ENCODE measurements around the gene TTLL5. TPM values are rescaled to one million over a fixed set of nuclear protein-coding genes. Genes with fewer than 3 reads are reported as not detected.
A peak's percentile ranks its signal among the peaks of the same experiment; 100 is the strongest.

TTLL5 gene
- polyA plus RNA-seq, 3 donors = 4.2 to 7.2 (median 4.7) TPM

DNA sequence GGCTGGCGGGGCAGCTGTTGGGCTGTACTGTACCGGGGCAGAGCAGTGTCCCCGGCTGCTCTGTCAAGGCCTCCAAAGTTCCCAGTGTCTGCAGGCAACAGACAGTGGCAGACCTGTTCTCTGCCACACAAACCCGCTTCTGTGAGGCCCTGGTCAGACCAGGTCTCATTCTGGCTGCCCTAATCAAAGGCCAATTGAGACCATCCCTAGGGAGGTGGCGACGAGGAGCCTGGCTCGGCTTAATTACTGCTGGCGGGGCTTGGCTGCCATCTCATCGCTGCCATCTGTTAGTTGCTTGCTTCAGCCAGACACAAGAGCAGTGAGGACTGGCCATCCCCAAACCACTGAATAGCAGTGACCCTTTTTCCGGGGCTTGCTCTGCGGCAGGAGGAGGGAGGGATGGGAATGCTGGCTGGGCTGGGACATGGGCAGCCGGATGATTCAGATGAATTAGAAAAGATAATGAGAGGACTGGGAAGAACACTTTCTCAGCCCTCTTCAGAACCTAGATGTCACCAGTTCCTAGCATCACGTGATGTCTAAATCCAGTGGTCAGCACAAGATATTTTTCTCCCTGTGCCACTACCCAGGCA, 24.9 kb upstream of the TTLL5 start:
- 97% methylated on average over 9 of the region's 13 CpGs for WGBS (ENCODE audit: insufficient coverage)
- no peak overlapping the region for H3K4me3 ChIP-seq (replicated peaks in 1 of 3; ENCODE audit: low read depth in 2 of 3, low read length in 3 of 3)
- H3K4me2 ChIP-seq (replicated peaks; ENCODE audit: extremely low read depth, low read length, poor library complexity, severe bottlenecking) = no peak overlapping the region
- intact Hi-C loops (cut with micrococcal nuclease) = no loop called here
- H3K36me3 ChIP-seq (replicated peaks in 1 of 2; ENCODE audit: control insufficient read depth in 1 of 2, insufficient read depth in 2 of 2, low read length in 2 of 2) = peaks cover 7 to 52% of the 10 kb centered on the region in 2 donors
- H3K79me2 ChIP-seq (ENCODE audit: insufficient read depth, low read length) = no peaks in the 10 kb centered on the region
- H3K9me3 ChIP-seq (replicated peaks in 1 of 2; ENCODE audit: control insufficient read depth in 1 of 2, insufficient read depth in 1 of 2, low read length in 2 of 2) = no peaks in the 10 kb centered on the region
- no peaks in the 10 kb centered on the region for H3K4me1 ChIP-seq (ENCODE audit: control insufficient read depth in 1 of 2, insufficient read depth in 2 of 2, low read length in 2 of 2)
- no peak overlapping the region for H2AFZ ChIP-seq (ENCODE audit: insufficient read depth, low read depth, low read length, poor library complexity, severe bottlenecking)
- no peak overlapping the region for H3K4me3 Mint-ChIP-seq
- no peak overlapping the region for H3K27ac Mint-ChIP-seq
- no peaks in the 10 kb centered on the region for H3K9me3 Mint-ChIP-seq
- TF ChIP-seq CTCF (IDR thresholded peaks at IDR 0.05) = no peak
- H3K27ac ChIP-seq (ENCODE audit: low read depth in 1 of 2, low read length in 2 of 2) = no peak overlapping the region
- peaks cover 43 to 54% of the 10 kb centered on the region in 2 donors for H3K36me3 Mint-ChIP-seq
- no peaks in the 10 kb centered on the region for H3K4me1 Mint-ChIP-seq
- no peaks in the 10 kb centered on the region for H3K27me3 ChIP-seq (ENCODE audit: control insufficient read depth in 2 of 2, insufficient read depth in 2 of 2, low read length in 2 of 2)
- H4K20me1 ChIP-seq (ENCODE audit: insufficient read depth, low read length) = peaks cover 31% of the 10 kb centered on the region
- H3K27me3 Mint-ChIP-seq (ENCODE audit: low read depth in 3 of 3) = no peaks in the 10 kb centered on the region
- H3K9ac ChIP-seq (ENCODE audit: insufficient read depth, low read length, poor library complexity, severe bottlenecking) = no peak overlapping the region
- no peak for DNase-seq

DNA sequence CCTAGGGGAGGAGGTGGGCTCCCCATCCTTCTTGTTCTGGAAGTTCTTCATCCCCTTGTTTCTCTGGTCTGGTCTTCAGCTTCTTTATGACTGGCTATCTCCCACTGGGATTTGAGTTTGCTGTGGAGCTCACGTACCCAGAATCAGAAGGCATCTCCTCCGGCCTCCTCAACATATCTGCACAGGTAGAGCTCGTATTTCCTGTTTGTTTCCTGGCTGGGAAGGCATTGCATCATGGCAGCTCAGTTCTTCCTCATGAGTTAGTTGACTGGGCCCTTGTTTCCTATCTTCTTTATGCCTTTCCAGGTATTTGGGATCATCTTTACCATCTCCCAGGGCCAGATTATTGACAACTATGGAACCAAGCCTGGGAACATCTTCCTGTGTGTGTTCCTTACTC, 20.2 kb upstream of the TTLL5 start:
- no peak for TF ChIP-seq CTCF (IDR thresholded peaks at IDR 0.05)
- Mint-ChIP-seq H3K9me3 (no peaks in the 10 kb centered on the region), H3K36me3 (peaks cover 50 to 72% of the 10 kb centered on the region in 2 donors), H3K27ac (peak overlapping the region in 1 of 7 donors; percentile 78), H3K4me3 (no peak overlapping the region), H3K4me1 (no peaks in the 10 kb centered on the region), H3K27me3 (ENCODE audit: low read depth in 3 of 3) (no peaks in the 10 kb centered on the region)
- Histone ChIP-seq H3K4me3 (replicated peaks in 1 of 3; ENCODE audit: low read depth in 2 of 3, low read length in 3 of 3) (no peak overlapping the region), H3K4me2 (replicated peaks; ENCODE audit: extremely low read depth, low read length, poor library complexity, severe bottlenecking) (no peak overlapping the region), H4K20me1 (ENCODE audit: insufficient read depth, low read length) (peaks cover 8% of the 10 kb centered on the region), H3K27me3 (ENCODE audit: control insufficient read depth in 2 of 2, insufficient read depth in 2 of 2, low read length in 2 of 2) (no peaks in the 10 kb centered on the region), H3K79me2 (ENCODE audit: insufficient read depth, low read length) (no peaks in the 10 kb centered on the region), H3K27ac (ENCODE audit: low read depth in 1 of 2, low read length in 2 of 2) (no peak overlapping the region), H3K9ac (ENCODE audit: insufficient read depth, low read length, poor library complexity, severe bottlenecking) (no peak overlapping the region), H3K4me1 (ENCODE audit: control insufficient read depth in 1 of 2, insufficient read depth in 2 of 2, low read length in 2 of 2) (no peaks in the 10 kb centered on the region), H3K9me3 (replicated peaks in 1 of 2; ENCODE audit: control insufficient read depth in 1 of 2, insufficient read depth in 1 of 2, low read length in 2 of 2) (no peaks in the 10 kb centered on the region), H3K36me3 (replicated peaks in 1 of 2; ENCODE audit: control insufficient read depth in 1 of 2, insufficient read depth in 2 of 2, low read length in 2 of 2) (peaks cover 22 to 70% of the 10 kb centered on the region in 2 donors), H2AFZ (ENCODE audit: insufficient read depth, low read depth, low read length, poor library complexity, severe bottlenecking) (no peak overlapping the region)
- DNase-seq = no peak
- WGBS (ENCODE audit: insufficient coverage) = 100% methylated on average over 1 of the region's 3 CpGs
- intact Hi-C loops (cut with micrococcal nuclease) = no loop called here

Data from CD14-positive monocyte (primary cell).